RPMI8226 (cell line): ENCODE measurements around the gene STYK1.
"Not testable (repeated sequence)": the region's sequence is repeated elsewhere in the genome, so short reads cannot be mapped to it uniquely, and the experiment has no call there.

Experiments used
- DNase-seq: peaks from one replicate; pipeline ENCODE4 v3.0.0-alpha.2; 2015

STYK1 gene

DNA sequence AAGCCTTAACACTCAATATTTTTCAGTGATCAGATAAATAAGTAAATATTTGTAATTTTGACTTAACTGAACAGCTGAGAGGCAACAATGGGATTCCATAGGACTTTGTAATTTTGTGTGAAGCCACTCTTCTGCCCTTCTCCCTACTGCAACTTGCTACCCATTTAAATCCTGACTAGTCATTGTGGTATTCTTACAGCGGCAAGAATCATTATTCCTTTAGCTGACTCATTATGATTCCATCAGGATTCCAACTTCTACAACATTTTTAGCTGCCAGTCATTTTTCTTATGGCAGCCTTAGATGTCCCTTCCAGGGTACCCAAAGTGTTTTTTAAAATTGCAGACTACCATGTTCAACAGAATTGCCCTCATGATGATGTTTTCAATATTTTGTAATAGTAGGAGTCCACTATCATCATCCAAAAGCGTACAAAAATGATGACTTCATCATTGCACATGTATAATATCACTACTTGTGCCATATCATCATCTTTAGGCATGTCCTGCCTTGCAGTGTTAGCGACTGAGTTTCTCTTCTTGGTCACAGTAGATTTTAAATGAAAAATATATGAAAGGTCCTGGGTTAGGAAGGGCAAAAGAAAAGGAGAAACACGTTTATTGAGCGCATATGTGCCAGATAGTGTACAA, 55.4 kb downstream of the STYK1 start:
- DNase-seq, result no peak

DNA sequence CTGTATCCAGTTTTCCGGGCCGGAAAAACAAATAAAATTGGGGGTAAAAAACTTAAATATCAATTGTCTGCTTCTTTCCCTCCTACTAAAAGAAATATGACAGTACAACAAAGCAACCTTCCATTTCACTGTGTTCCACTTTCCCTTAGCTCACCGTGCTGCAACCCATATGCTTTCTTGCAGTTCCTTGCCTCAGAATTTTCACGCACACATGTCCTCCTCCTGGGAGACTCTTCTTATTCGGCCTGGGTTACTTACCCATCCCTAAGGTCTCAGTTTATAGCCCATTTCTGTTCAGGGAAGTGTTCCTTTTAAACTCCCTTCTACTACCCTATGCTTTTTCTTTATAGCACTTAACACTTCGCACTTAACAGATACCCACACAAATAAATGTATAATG, 56.0 kb downstream of the STYK1 start:
- DNase-seq, result no peak

DNA sequence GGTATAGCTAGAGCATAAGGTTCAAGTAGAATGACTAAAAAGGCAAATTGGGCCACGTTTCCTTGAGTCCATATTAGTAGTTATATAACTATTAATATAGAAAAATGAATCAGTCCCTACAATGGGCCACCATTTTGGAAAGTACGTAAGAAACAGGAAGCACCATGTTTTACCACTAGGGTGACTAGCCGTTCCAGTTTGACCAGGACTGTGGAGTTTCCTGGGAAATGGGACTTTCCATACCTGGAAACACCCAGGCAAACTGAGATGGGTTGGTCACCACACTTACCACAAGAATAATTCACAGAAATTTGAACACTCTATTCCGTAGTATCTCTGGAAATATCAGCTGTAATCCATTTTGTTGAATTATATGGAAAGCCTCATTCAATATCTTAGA, 58.3 kb downstream of the STYK1 start:
- DNase-seq, result no peak

GRCh38 chr12:10614056-10614370, 59.8 kb downstream of the STYK1 start:
- no peak for DNase-seq

GRCh38 chr12:10613349-10614055, 60.4 kb downstream of the STYK1 start, which contains the start of gene MAGOHB:
TSS of gene MAGOHB (minus strand) at chr12:10613609. CDS start at chr12:10613532, 77 bp downstream.
- DNase-seq, result peak; percentile 97

DNA sequence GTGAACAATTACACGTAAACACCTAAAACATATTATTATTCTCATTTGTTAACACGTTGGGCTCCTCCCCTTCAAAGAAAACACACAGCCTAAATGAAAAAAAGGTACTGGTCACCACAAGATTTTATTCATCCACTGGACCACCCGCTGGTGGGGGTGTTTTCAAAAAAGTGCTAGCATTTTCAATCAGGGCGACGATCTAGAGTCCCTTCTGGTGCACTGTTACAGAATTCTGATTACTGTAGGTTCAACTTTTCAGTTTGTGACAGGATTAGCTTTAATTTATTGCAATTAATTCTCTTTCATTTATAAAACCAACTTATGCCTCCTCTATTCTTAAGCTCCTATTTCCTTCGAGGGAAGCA, 60.9 kb downstream of the STYK1 start:
- peak; percentile 17 for DNase-seq

DNA sequence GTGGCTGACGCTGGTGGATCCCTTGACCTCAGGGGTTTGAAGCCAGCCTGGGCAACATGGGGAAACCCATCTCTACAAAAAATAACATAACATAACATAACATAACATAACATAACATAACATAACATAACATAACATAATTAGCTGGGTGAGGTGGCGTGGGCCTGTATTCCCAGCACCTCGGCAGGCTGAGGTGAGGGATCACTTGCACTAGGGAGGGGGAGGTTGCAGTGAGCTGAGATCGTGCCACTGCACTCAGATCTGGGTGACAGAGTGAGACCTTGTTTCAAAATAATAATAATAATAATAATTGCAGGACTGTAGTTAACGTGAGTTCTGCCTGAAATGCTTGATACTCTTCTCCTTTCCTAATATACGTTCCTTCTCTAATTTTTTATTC, 61.7 kb downstream of the STYK1 start:
- DNase-seq, result no peak

GRCh38 chr12:10611258-10611657, 62.6 kb downstream of the STYK1 start:
- DNase-seq, result not testable (repeated sequence)

- DNase-seq, result no peak
Measured at GRCh38 chr12:10610188-10610587, 63.7 kb downstream of the STYK1 start.

DNA sequence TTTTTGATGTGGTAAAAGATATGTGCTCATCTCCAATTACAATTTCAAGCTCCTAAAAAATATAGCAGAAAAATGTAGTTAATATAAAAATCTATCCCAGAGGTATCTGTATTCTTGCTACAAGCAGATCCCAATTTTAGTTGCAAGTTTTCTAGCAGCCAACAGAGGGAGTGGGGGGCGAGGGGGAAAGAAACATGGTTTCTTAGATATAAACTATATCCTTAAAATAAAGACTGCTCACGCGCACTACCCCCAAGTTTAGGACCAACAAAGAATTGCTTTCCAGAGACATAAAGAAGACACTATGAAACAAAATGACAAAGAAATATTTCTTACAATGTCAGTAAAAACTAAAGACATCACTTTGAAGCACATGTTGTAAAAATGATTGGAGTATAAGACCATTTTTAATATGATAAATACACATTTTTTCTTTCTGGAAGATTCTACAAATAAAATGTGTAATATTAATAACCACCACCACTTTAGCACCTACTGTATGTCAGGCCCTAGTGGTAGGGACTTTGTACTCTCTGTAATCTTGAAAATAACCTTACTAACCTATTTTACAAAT, 65.9 kb downstream of the STYK1 start:
- no peak for DNase-seq

- no peak for DNase-seq
Measured at GRCh38 chr12:10601860-10602259, 72.0 kb downstream of the STYK1 start.

- no peak for DNase-seq
Measured at GRCh38 chr12:10600988-10601387, 72.9 kb downstream of the STYK1 start.

DNA sequence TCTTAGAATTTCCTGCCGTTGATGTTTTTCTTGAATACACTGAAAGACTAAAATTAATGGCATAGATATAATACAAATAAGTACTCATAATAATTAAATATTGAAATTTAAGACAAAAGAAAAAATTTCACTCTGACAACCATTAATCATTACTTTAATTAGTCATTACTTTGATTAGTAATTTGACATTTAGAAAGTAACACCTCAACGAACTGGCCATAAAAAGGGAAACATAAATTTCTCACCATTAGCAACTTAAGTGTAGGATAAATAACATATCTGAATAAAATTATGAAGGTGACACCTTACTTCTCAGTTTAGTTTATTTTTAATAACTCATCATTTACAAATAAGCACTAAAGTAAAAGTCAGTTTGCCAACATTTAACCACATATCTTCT, 78.0 kb downstream of the STYK1 start:
- no peak for DNase-seq

- no peak for DNase-seq
Measured at GRCh38 chr12:10590966-10591365, 82.9 kb downstream of the STYK1 start.

GRCh38 chr12:10584415-10584814, 89.4 kb downstream of the STYK1 start:
- DNase-seq, result no peak

- no peak for DNase-seq
Measured at GRCh38 chr12:10582704-10583103, 91.1 kb downstream of the STYK1 start.

GRCh38 chr12:10582133-10582532, 91.7 kb downstream of the STYK1 start:
- not testable (repeated sequence) for DNase-seq

- DNase-seq, result no peak
Measured at GRCh38 chr12:10574307-10574706, 99.5 kb downstream of the STYK1 start.

- DNase-seq, result not testable (repeated sequence)
Measured at GRCh38 chr12:10572021-10572490, 101.8 kb downstream of the STYK1 start.

DNA sequence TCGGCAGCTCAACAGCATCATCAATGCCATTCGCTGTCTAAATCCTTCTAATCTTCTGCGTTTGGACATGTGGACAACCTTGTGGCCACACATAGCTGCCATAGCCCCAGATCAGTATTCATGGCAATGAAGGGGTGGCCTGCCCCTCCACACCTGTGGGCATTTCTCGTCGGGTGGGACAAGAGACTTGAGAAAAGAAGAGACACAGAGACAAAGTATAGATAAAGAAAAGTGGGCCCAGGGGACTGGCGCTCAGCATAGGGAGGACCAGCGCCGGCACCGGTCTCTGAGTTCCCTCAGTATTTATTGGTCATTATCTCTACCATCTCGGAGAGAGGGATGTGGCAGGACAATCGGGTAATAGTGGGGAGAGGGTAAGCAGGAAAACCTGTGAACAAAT, 102.7 kb downstream of the STYK1 start:
- DNase-seq, result no peak
